ENCODE data around the gene PLEKHH2.

PLEKHH2 gene

DNA sequence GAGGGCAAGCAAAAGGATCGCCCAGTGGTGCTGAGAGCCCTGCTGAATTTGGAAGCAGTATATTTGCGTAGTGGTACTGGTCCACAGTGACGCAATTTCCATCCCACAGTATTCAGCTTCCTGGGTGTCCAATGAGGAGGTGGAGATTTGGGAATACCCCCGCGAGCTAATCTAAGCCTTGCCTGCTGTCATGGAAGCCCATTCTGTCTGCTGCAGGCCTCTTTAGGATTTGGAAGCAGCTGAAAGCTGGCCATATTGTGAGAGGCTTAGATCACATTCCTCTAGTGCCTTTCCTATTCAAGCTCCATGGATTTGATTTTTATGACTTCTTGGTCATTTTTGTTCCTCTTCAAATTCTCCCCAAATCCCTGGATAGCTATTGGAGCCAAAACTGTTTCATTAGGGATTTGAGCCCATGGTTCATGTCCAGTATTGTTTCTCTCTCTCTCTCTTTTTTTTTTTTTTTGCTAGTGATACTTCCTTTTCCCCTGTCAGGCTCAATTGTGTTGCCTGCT is 114.5 kb downstream of the PLEKHH2 start:
- Histone ChIP-seq H3K4me2 (ENCODE audit: low read length, poor library complexity, severe bottlenecking) (no peak overlapping the region), H3K23ac (ENCODE audit: low read length in 2 of 2) (no peak overlapping the region), H3K4ac (ENCODE audit: low read depth in 1 of 2, low read length in 2 of 2) (no peak overlapping the region), H4K91ac (ENCODE audit: low read length) (no peak overlapping the region), H4K8ac (ENCODE audit: low read length) (no peak overlapping the region), H2BK15ac (ENCODE audit: low read depth, poor library complexity, severe bottlenecking) (no peak overlapping the region), H2AK5ac (ENCODE audit: low read length, severe bottlenecking) (peak overlapping the region; percentile 52), H3K14ac (ENCODE audit: low read length in 2 of 2) (no peak overlapping the region), H3K9ac (ENCODE audit: low read length) (no peak overlapping the region), H3K18ac (ENCODE audit: low read depth in 1 of 2, low read length in 2 of 2) (no peak overlapping the region), H2BK5ac (ENCODE audit: low read depth, low read length, poor library complexity, severe bottlenecking) (no peak overlapping the region), H2BK120ac (ENCODE audit: low read depth, low read length) (no peak overlapping the region), H3K4me3 (ENCODE audit: insufficient read depth in 1 of 2, low read depth in 1 of 2, low read length in 2 of 2) (no peak overlapping the region), H3K27ac (ENCODE audit: low read length, poor library complexity, severe bottlenecking) (no peak overlapping the region), H2BK12ac (ENCODE audit: low read length in 2 of 2) (no peak overlapping the region), H3K27me3 (ENCODE audit: control insufficient read depth in 1 of 2, insufficient read depth in 1 of 2, low read length in 2 of 2) (peaks cover 0 to 4% of the 10 kb centered on the region in 2 experiments), H3K79me1 (replicated peaks; ENCODE audit: low read length, poor library complexity, severe bottlenecking) (no peaks in the 10 kb centered on the region), H3K9me3 (ENCODE audit: control insufficient read depth, low read length) (no peaks in the 10 kb centered on the region), H3K4me1 (ENCODE audit: control insufficient read depth, insufficient read depth, low read depth, low read length) (peaks cover 3% of the 10 kb centered on the region), H2AFZ (ENCODE audit: low read depth, low read length) (no peak overlapping the region), H3K36me3 (ENCODE audit: control insufficient read depth in 1 of 2, insufficient read depth in 2 of 2, low read depth in 1 of 2, low read length in 2 of 2) (peaks cover 0 to 10% of the 10 kb centered on the region in 2 experiments)
- WGBS, result 98% methylated on average over 4 of the region's 5 CpGs
- DNase-seq, result no peak

DNA sequence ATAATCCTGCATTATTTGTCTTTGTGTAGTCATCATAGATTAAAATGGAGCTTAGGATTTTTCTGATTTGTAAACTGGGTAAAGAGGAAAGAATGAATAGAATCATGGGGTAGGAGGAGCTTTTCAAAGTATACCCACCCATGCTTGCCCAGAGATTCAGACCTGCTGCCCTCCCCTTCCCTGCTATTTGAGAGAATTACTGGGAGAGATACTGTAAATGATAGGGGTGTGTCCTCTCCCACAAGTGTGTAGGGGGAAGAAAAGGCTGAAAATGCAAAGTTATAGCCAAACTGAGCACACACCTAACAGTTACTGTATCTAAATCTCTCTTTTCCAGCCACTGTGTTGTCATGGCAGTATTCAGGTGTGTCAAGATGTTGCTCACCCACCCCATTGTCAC is 115.2 kb downstream of the PLEKHH2 start:
- H3K4me1 ChIP-seq (ENCODE audit: control insufficient read depth, insufficient read depth, low read depth, low read length), result peaks cover 3% of the 10 kb centered on the region
- no peak overlapping the region for H3K4ac ChIP-seq (ENCODE audit: low read depth in 1 of 2, low read length in 2 of 2)
- H3K4me2 ChIP-seq (ENCODE audit: low read length, poor library complexity, severe bottlenecking), result no peak overlapping the region
- H3K27me3 ChIP-seq (ENCODE audit: control insufficient read depth in 1 of 2, insufficient read depth in 1 of 2, low read length in 2 of 2), result peaks cover 0 to 4% of the 10 kb centered on the region in 2 experiments
- no peak overlapping the region for H3K14ac ChIP-seq (ENCODE audit: low read length in 2 of 2)
- DNase-seq, result no peak
- H3K27ac ChIP-seq (ENCODE audit: low read length, poor library complexity, severe bottlenecking), result no peak overlapping the region
- H2AFZ ChIP-seq (ENCODE audit: low read depth, low read length), result no peak overlapping the region
- H4K91ac ChIP-seq (ENCODE audit: low read length), result no peak overlapping the region
- no peak overlapping the region for H2BK15ac ChIP-seq (ENCODE audit: low read depth, poor library complexity, severe bottlenecking)
- H3K4me3 ChIP-seq (ENCODE audit: insufficient read depth in 1 of 2, low read depth in 1 of 2, low read length in 2 of 2), result no peak overlapping the region
- peaks cover 0 to 10% of the 10 kb centered on the region in 2 experiments for H3K36me3 ChIP-seq (ENCODE audit: control insufficient read depth in 1 of 2, insufficient read depth in 2 of 2, low read depth in 1 of 2, low read length in 2 of 2)
- no peaks in the 10 kb centered on the region for H3K9me3 ChIP-seq (ENCODE audit: control insufficient read depth, low read length)
- H3K9ac ChIP-seq (ENCODE audit: low read length), result no peak overlapping the region
- no peak overlapping the region for H2BK120ac ChIP-seq (ENCODE audit: low read depth, low read length)
- H2BK12ac ChIP-seq (ENCODE audit: low read length in 2 of 2), result no peak overlapping the region
- H2BK5ac ChIP-seq (ENCODE audit: low read depth, low read length, poor library complexity, severe bottlenecking), result no peak overlapping the region
- no peaks in the 10 kb centered on the region for H3K79me1 ChIP-seq (replicated peaks; ENCODE audit: low read length, poor library complexity, severe bottlenecking)
- no peak overlapping the region for H2AK5ac ChIP-seq (ENCODE audit: low read length, severe bottlenecking)
- H3K23ac ChIP-seq (ENCODE audit: low read length in 2 of 2), result no peak overlapping the region
- no peak overlapping the region for H4K8ac ChIP-seq (ENCODE audit: low read length)
- H3K18ac ChIP-seq (ENCODE audit: low read depth in 1 of 2, low read length in 2 of 2), result no peak overlapping the region

DNA sequence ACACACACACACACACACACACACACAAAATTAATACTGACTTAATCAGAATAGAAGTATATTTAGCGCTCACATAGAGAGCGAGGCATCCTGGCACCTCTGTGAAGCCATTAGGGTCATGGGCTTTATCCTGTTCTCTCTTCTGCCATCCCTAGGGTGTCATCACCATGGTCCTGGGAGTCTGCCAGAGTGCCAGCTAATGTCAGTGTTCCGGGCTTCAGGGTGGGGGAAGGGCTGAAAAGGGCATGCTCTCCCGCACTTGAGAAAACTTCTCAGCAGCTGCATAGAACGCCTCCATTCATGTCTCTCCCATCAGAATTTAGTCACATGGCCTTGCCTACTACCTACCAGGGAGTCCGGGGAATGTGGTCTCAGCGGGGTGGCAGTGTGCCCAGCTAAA is 117.1 kb downstream of the PLEKHH2 start:
- Histone ChIP-seq H3K27me3 (ENCODE audit: control insufficient read depth in 1 of 2, insufficient read depth in 1 of 2, low read length in 2 of 2) (peaks cover 0 to 4% of the 10 kb centered on the region in 2 experiments), H3K9ac (ENCODE audit: low read length) (no peak overlapping the region), H3K79me1 (replicated peaks; ENCODE audit: low read length, poor library complexity, severe bottlenecking) (no peaks in the 10 kb centered on the region), H3K9me3 (ENCODE audit: control insufficient read depth, low read length) (no peaks in the 10 kb centered on the region), H2BK15ac (ENCODE audit: low read depth, poor library complexity, severe bottlenecking) (no peak overlapping the region), H3K23ac (ENCODE audit: low read length in 2 of 2) (no peak overlapping the region), H2AK5ac (ENCODE audit: low read length, severe bottlenecking) (no peak overlapping the region), H3K4ac (ENCODE audit: low read depth in 1 of 2, low read length in 2 of 2) (no peak overlapping the region), H4K8ac (ENCODE audit: low read length) (no peak overlapping the region), H3K4me1 (ENCODE audit: control insufficient read depth, insufficient read depth, low read depth, low read length) (peaks cover 4% of the 10 kb centered on the region), H3K18ac (ENCODE audit: low read depth in 1 of 2, low read length in 2 of 2) (no peak overlapping the region), H3K14ac (ENCODE audit: low read length in 2 of 2) (no peak overlapping the region), H2BK12ac (ENCODE audit: low read length in 2 of 2) (no peak overlapping the region), H2AFZ (ENCODE audit: low read depth, low read length) (no peak overlapping the region), H4K91ac (ENCODE audit: low read length) (no peak overlapping the region), H3K27ac (ENCODE audit: low read length, poor library complexity, severe bottlenecking) (no peak overlapping the region), H2BK120ac (ENCODE audit: low read depth, low read length) (no peak overlapping the region), H2BK5ac (ENCODE audit: low read depth, low read length, poor library complexity, severe bottlenecking) (no peak overlapping the region), H3K36me3 (ENCODE audit: control insufficient read depth in 1 of 2, insufficient read depth in 2 of 2, low read depth in 1 of 2, low read length in 2 of 2) (peaks cover 0 to 10% of the 10 kb centered on the region in 2 experiments), H3K4me3 (ENCODE audit: insufficient read depth in 1 of 2, low read depth in 1 of 2, low read length in 2 of 2) (no peak overlapping the region), H3K4me2 (ENCODE audit: low read length, poor library complexity, severe bottlenecking) (no peak overlapping the region)
- WGBS, result 100% methylated on average over 5 of the region's 7 CpGs
- DNase-seq, result no peak

DNA sequence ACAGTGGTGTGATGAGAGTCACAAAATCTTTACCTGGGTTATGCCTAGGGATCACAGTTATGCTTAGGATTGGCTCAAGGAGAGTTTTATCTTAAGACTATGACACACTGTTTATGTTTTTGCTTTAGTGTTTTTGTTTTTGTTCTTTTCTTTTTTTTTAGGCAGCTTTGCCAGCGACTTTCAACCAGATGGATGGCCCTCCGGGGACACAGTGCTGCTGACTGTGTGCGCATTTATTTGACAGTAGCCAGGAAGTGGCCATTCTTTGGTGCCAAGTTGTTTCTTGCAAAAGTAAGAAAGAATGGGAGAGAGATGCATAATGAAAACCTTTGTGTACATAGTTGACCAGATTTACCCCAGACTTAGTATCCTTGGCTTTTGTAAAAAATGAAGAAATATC is 121.7 kb downstream of the PLEKHH2 start:
- H2BK120ac ChIP-seq (ENCODE audit: low read depth, low read length), result no peak overlapping the region
- H3K4me1 ChIP-seq (ENCODE audit: control insufficient read depth, insufficient read depth, low read depth, low read length), result peaks cover 8% of the 10 kb centered on the region
- DNase-seq, result peak; percentile 64
- H2BK15ac ChIP-seq (ENCODE audit: low read depth, poor library complexity, severe bottlenecking), result no peak overlapping the region
- H3K4ac ChIP-seq (ENCODE audit: low read depth in 1 of 2, low read length in 2 of 2), result no peak overlapping the region
- no peak overlapping the region for H3K14ac ChIP-seq (ENCODE audit: low read length in 2 of 2)
- H4K8ac ChIP-seq (ENCODE audit: low read length), result no peak overlapping the region
- H3K18ac ChIP-seq (ENCODE audit: low read depth in 1 of 2, low read length in 2 of 2), result no peak overlapping the region
- no peaks in the 10 kb centered on the region for H3K79me1 ChIP-seq (replicated peaks; ENCODE audit: low read length, poor library complexity, severe bottlenecking)
- peak overlapping the region; percentile 97 for H3K27ac ChIP-seq (ENCODE audit: low read length, poor library complexity, severe bottlenecking)
- no peak overlapping the region for H3K4me2 ChIP-seq (ENCODE audit: low read length, poor library complexity, severe bottlenecking)
- H2AFZ ChIP-seq (ENCODE audit: low read depth, low read length), result no peak overlapping the region
- H3K4me3 ChIP-seq (ENCODE audit: insufficient read depth in 1 of 2, low read depth in 1 of 2, low read length in 2 of 2), result no peak overlapping the region
- WGBS, result 6% methylated on average over 3 of the region's 3 CpGs
- no peak overlapping the region for H2BK12ac ChIP-seq (ENCODE audit: low read length in 2 of 2)
- H2BK5ac ChIP-seq (ENCODE audit: low read depth, low read length, poor library complexity, severe bottlenecking), result peak overlapping the region; percentile 93
- no peak overlapping the region for H4K91ac ChIP-seq (ENCODE audit: low read length)
- peak overlapping the region; percentile 29 for H3K9ac ChIP-seq (ENCODE audit: low read length)
- peaks cover 0 to 16% of the 10 kb centered on the region in 2 experiments for H3K36me3 ChIP-seq (ENCODE audit: control insufficient read depth in 1 of 2, insufficient read depth in 2 of 2, low read depth in 1 of 2, low read length in 2 of 2)
- peaks cover 0 to 4% of the 10 kb centered on the region in 2 experiments for H3K27me3 ChIP-seq (ENCODE audit: control insufficient read depth in 1 of 2, insufficient read depth in 1 of 2, low read length in 2 of 2)
- H2AK5ac ChIP-seq (ENCODE audit: low read length, severe bottlenecking), result peak overlapping the region; percentile 61
- no peaks in the 10 kb centered on the region for H3K9me3 ChIP-seq (ENCODE audit: control insufficient read depth, low read length)
- no peak overlapping the region for H3K23ac ChIP-seq (ENCODE audit: low read length in 2 of 2)
